Stimulated activated CD8-positive, alpha-beta memory T cell treated with anti-CD3 and anti-CD28 coated beads, Interleukin-12 subunit alpha, Interleukin-12 subunit beta, amount 100 ng/mL, for 24 hours (primary cell): ENCODE data around the gene FAM90A1.
"Not testable (repeated sequence)": the region's sequence is repeated elsewhere in the genome, so short reads cannot be mapped to it uniquely, and the experiment has no call there.

ENCODE experiments used
- DNase-seq: peaks from one replicate; pipeline ENCODE4 v3.0.0-alpha.2; 2020; ENCODE audit errors: extremely low read depth

The FAM90A1 gene, protein sequence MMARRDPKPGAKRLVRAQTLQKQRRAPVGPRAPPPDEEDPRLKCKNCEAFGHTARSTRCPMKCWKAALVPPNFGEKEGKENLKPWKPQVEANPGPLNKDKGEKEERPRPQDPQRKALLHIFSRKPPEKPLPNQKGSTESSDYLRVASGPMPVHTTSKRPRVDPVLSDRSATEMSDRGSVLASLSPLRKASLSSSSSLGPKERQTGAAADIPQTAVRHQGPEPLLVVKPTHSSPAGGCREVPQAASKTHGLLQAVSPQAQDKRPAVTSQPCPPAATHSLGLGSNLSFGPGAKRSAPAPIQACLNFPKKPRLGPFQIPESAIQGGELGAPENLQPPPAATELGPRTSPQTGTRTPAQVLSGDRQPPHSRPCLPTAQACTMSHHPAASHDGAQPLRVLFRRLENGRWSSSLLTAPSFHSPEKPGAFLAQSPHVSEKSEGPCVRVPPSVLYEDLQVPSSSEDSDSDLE

DNA sequence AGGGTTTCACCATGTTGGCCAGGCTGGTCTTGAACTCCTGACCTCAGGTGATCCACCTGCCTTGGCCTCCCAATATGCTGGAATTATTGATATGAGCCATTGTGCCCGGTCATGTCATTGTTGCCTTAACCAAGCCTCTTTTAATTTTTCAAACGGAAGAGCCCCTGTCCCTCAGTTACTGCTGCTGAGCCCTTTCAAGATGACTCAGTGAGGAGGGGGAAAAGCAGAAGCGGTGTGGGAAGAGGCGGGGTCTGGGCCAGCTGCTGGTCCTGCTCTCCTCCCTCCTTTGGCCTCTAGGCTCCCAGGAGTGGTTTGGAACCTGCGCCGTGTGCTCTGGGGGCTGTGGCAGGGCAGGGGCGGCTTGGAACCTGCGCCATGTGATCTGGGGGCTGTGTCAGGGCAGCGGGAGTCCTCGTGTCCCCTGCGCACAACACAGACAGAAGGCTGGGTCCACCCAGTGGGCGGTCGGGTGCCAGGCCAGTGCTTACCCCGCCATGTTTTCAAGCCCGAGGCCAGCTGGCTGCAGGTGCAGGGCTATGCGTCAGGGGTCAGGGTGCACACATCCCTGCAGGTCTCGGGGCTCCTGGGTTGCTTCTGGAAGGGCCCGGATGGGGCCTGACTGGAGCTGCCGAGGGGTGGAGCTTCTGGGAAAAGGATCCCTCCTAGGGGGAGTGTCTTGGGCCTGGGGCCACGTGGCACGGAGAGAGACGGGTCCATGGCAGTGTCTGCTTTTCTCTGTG, at the start of gene FAM90A1:
Gene FAM90A1, minus strand, starts transcription at position 627 of the 740 bp plus-strand sequence. CDS start 2,786 bp downstream, outside the sequence.
- DNase-seq, result not testable (repeated sequence)

DNA sequence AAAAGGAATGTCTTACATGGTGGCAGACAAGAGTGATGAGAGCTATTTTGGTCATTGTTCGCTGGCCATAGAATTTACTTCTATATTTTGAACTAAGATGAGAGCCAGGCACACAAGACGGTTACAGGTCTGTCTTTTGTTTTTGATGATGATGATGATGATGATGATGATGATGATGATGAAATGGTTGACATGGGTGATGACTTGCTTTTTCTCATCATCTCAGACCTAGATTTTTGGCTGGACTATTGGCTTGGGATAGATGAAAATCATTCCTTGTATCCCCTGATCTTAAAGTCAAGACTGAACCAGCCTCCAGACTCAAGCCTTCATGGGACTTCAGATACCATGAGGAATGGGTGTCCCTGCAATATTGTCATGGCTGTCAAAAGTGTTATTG, 49.0 kb upstream of the FAM90A1 start:
- not testable (repeated sequence) for DNase-seq

DNA sequence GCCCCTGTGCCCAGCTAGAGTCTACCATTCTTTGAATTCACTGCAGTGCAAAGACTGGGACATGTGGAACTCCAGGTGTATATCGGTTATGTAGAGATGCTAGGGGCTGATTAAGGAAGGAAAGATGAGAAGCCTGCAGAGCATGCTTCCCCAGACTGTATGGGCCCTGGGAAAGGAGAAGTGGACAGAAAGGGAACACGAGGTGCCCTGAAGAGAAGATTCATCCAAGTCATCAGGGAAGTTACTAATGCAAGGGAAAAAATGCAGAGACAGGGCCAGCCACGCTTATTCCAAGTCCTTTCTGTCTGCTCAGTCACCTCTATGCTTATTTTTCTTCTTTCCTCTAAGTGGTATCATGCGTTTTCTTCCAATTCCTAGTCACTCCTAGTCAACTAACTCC, 39.3 kb upstream of the FAM90A1 start:
- DNase-seq, result not testable (repeated sequence)

DNA sequence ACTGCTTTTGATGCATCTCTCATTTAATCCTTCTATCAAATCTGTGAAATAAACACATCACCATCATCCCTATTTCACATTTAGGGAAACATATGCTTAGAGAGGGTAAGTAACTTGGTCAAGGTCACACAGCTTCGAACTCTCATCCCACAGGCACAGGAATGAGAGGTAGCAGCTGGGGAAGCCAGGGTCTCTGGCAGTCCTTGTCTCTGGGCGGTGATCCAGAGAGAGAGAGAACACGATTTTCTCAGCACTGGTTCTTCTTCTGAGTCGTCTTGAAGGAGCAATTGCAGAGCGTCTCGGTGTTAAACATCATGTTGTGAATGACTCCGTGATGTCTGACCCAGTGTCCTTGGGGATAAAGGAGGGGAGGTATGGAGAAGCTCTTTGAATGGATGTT, 36.8 kb upstream of the FAM90A1 start:
- not testable (repeated sequence) for DNase-seq

DNA sequence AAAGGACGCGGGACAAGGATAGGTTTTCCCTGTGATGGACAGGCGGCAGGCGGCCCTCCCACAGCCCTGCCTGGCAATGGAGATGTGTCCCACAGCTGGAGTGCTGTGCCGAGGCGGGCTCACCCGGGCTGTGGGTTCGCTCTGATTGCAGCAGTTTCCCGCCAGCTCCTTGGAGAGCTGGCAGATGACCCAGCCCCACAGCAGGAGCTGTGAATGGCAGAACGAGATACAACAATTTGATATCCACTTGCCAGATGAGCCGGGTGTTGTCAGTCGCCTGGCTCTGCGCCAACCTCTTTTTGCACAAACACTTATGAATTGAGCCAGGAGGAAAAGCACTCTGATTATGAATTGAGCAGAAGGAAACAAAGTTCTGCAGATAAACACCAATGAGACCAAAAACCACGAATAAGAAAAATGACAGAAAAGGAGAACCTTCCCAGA, 33.7 kb upstream of the FAM90A1 start:
- DNase-seq, result not testable (repeated sequence)

- DNase-seq, result not testable (repeated sequence)
These were observed 28.9 kb upstream of the FAM90A1 start for GRCh38 chr12:8256356-8256755.

DNA sequence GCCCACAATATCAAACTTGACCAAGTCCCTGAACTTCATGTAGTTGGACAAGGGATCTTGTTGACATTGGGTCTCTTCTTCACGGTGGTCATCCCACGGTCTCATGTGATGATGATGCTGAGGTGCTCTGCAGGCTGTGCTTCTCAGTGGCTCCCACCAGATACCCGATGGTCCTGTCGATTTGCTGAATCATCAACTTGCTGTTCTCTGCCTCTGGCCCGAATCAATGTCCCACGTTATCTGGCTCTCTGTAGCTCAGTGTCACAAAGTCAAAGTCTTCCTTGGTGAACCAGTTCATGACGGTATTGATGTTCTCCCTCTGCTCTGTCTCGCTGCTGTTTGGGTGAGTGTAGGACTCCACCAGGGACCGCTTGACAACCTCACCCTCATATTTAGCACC, 27.3 kb upstream of the FAM90A1 start:
- not testable (repeated sequence) for DNase-seq

DNA sequence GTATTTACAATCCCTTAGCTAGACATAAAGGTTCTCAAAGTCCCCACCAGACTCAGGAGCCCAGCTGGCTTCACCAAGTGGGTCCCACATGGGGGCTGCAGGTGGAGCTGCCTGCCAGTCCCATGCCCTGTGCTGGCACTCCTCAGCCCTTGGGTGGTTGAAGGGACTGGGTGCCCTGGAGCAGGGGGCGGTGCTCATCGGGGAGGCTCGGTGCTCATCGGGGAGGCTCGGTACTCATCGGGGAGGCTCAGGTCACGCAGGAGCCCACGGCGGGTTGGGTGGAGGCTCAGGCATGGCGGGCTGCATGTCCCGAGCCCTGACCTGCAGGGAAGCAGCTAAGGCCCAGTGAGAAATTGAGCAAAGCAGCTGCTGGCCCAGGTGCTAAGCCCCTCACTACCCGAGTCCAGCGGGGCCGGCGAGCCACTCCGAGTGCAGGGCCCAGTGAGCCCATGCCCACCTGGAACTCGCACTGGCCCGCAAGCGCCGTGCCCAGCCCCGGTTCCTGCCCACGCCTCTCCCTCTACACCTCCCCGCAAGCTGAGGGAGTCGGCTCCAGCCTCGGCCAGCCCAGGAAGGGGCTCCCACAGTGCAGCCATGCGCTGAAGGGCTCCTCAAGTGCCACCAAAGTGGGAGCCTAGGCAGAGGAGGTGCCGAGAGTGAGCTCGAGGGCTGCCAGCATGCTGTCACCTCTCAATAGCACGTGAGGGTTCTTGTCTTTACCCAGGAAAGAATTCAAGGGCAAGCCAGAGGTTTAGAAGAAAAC, 24.8 kb upstream of the FAM90A1 start:
- not testable (repeated sequence) for DNase-seq

- DNase-seq, result not testable (repeated sequence)
These were observed 24.2 kb upstream of the FAM90A1 start for GRCh38 chr12:8251616-8252015.

- not testable (repeated sequence) for DNase-seq
These were observed 19.6 kb upstream of the FAM90A1 start for GRCh38 chr12:8246941-8247535.

DNA sequence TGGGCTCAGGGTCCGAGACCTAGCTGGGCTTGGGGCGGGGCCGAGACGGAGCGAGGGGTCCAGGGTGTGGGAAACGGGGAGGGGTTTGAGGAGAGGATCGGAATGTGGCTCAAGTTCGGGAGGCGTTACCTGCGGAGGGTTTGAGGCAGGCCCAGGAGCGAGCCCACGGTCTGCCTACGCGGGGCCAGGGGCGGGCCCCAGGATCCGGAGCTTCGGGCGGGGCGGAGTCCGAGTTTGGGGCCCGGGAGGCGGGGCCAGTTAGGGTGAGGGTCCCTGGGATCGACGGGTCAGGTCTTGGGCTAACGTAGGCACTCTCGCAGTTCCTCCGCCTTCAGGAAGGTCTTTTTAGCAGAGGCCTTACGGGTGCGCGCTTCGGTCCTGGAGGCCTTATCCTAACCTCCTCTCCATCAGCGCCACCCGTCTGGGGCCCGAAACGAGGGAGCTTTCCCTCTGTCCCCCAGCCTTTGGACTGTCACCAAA, 16.3 kb upstream of the FAM90A1 start:
- DNase-seq, result not testable (repeated sequence)

GRCh38 chr12:8242880-8243681, 15.7 kb upstream of the FAM90A1 start:
- peak; percentile 94 for DNase-seq

GRCh38 chr12:8242622-8242879, 15.1 kb upstream of the FAM90A1 start:
- DNase-seq, result not testable (repeated sequence)

- not testable (repeated sequence) for DNase-seq
These were observed 14.7 kb upstream of the FAM90A1 start for GRCh38 chr12:8241917-8242621.

DNA sequence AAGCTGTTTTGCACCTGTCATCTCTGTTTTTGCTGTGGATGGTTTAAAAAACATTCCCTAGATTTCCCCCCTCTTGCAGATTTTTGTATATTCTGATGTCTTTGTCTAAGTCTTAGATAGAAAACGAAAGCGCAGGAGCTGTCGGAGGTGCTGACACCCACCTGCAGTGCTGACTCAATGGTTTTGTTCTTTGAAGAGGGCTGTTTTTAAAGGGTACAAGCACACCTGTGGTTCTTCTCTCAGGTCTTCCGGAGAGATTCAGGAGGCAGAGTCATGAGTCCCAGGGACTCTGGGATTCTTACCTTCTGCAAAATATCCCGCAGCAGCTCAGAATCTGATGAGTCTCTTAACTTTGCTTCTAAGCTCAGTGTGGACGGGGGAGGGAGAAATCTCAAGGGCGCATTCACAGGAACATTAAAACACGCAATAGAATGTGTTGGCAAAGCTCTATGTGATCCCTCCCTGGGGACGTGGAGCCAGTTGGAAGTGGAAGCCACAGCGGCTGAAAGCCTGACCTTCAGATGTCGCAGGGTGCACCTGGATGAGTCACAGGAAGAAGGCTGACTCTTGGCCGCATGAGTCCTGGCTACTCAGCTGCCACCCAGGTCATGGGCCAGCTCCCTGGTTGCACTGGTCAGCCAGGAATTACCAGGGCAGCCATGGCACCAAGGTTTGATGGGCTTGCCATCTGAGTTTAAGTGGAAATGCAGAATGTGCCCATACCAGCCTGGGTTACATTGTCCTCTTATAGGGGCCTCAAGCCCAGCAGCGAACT, 13.1 kb upstream of the FAM90A1 start:
- not testable (repeated sequence) for DNase-seq

DNA sequence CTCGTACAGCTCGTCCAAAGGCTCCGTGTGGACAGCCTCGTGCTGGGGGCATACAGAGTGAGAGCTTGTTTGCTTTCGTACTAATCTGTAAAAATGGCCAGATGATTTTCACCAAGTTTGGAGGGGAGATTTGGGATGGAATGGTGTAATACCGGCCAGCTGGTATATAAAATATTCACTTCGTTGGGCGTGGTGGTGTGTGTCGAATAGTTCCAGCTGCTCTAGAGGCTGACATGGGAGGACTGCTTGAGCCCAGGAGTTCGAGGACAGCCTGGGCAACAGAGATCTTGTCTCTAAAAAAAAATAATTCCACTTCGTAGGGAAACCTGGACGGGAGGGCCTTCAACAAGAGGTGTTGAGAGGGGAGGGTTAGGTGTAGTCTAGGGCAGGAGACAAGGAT, 9.6 kb upstream of the FAM90A1 start:
- DNase-seq, result not testable (repeated sequence)

GRCh38 chr12:8235316-8236157, 8.1 kb upstream of the FAM90A1 start:
- DNase-seq, result not testable (repeated sequence)

DNA sequence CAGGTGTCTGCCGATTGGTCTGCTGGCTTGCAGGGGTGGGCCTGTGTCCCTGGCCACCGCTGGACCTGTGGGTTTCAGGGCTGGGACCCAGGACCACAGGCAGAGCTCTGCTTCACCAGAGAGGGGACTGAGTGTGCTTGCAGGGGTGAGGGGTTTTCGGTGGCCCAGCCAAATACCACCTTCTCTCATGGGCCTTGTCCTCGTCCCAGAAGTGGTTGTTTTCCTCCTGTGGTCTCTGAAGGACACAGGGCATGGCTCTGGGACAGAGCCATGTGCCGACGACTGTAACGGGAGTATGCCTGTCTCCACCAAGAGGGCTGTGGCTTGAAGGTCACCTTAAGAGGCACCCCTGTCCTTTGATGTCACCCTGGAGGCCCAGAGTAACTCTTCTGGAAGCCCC, 7.3 kb upstream of the FAM90A1 start:
- not testable (repeated sequence) for DNase-seq
